Endometrial microvascular endothelial cells (primary cell): Measurements from ENCODE around the gene MRM2. TPM values are rescaled to one million over a fixed set of nuclear protein-coding genes. Genes with fewer than 3 reads are reported as not detected.

Experiments used
- in situ Hi-C: cut with HindIII; loops from 2 replicates; pipeline ENCODE4 v1.10.0; 2017; ENCODE audit warnings: low sequenced_read_pairs, low pct_unique_long_range_greater_than_20kb; ENCODE audit errors: inconsistent ontology term
- total RNA-seq: library from RNA; depleted of rRNA; stranded (reverse); fragments of >200 nt; gene quantifications from one replicate; pipeline ENCODE4 v1.2.3, GENCODE V29; 2015; ENCODE audit errors: inconsistent ontology term

The MRM2 gene
- total RNA-seq, 1 donor from 2014 or later, result 30.4 TPM

- in situ Hi-C loops, result no loop called here
These were observed 43.2 kb downstream of the MRM2 start for GRCh38 chr7:2198760-2199159.

GRCh38 chr7:2198206-2198605 lies 43.8 kb downstream of the MRM2 start:
- in situ Hi-C loops, result no loop called here

GRCh38 chr7:2197436-2198155 lies 44.4 kb downstream of the MRM2 start:
- in situ Hi-C loops, result no loop called here

GRCh38 chr7:2196381-2197378 lies 45.3 kb downstream of the MRM2 start:
- in situ Hi-C loops, result no loop called here

- in situ Hi-C loops, result no loop called here
These were observed 46.4 kb downstream of the MRM2 start for GRCh38 chr7:2195400-2196246.

- in situ Hi-C loops, result no loop called here
These were observed 48.3 kb downstream of the MRM2 start for GRCh38 chr7:2193575-2194305.

GRCh38 chr7:2192831-2193534 lies 49.0 kb downstream of the MRM2 start:
- in situ Hi-C loops, result no loop called here

- in situ Hi-C loops, result no loop called here
These were observed 51.0 kb downstream of the MRM2 start for GRCh38 chr7:2191016-2191415.

- in situ Hi-C loops, result no loop called here
These were observed 51.5 kb downstream of the MRM2 start for GRCh38 chr7:2190531-2190930.

- in situ Hi-C loops, result no loop called here
These were observed 55.8 kb downstream of the MRM2 start for GRCh38 chr7:2186166-2186565.

GRCh38 chr7:2185715-2186114 lies 56.3 kb downstream of the MRM2 start:
- in situ Hi-C loops, result no loop called here

Other genes with a start within 250 kb of the MRM2 start
- 44.7 TPM for gene MAD1L1, start 9.3 kb downstream of the MRM2 start, total RNA-seq
- 18.6 TPM for gene NUDT1, start within 50 bp of the MRM2 start, total RNA-seq
- 23.9 TPM for gene SNX8, start 72.2 kb upstream of the MRM2 start, total RNA-seq
- 228 TPM for gene EIF3B, start 112.6 kb upstream of the MRM2 start, total RNA-seq
- gene CHST12, start 161.4 kb upstream of the MRM2 start, total RNA-seq, result 11.9 TPM
- gene GRIFIN, start 234.2 kb upstream of the MRM2 start, total RNA-seq, result not detected